Endothelial cell of umbilical vein (primary cell): ENCODE results near the gene PRICKLE3. TPM values are rescaled to one million over a fixed set of nuclear protein-coding genes. Genes with fewer than 3 reads are reported as not detected.

Experiments used
- BruUV-seq: library from RNA; stranded (reverse); fragments of 400-500 nt; replicated peaks from 2 replicates; lab custom pipeline; 2021; lab: Mats Ljungman, UMichigan
- CTCF ChIA-PET: fragments of 300-600, 350-600 bp; sonication (Branson Sonifier 250); formaldehyde crosslinking; loops from one replicate; lab custom pipeline; 2021; ENCODE audit warnings: antibody characterized with exemption, inconsistent platforms; lab: Charles Lee
- POLR2A ChIA-PET: fragments of 300-600, 350-600 bp; sonication (Branson Sonifier 250); formaldehyde crosslinking; loops from one replicate; lab custom pipeline; 2021; ENCODE audit warnings: antibody characterized with exemption, inconsistent platforms; lab: Charles Lee
- DNase-seq: peaks from one replicate; pipeline ENCODE4 v3.0.0-alpha.2; 2011; ENCODE audit warnings: low read depth, low spot score
- FAIRE-seq: peaks from 2 replicates; lab custom pipeline; 2011; peaks lifted over from hg19 to GRCh38; lab: Jason Lieb, UNC
- H2AFZ ChIP-seq: 2 replicates; pipeline ENCODE4 v1.6.0; 2012; ENCODE audit warnings: low read depth, low read length, control low read depth, inconsistent platforms
- H3K27ac ChIP-seq: 2 replicates; pipeline ENCODE4 v1.5.1; 2011; ENCODE audit warnings: low read depth, mild to moderate bottlenecking, control low read depth, low read length, moderate library complexity; ENCODE audit not compliant: insufficient read depth
- H3K27me3 ChIP-seq, 2 experiments: 2 replicates each; pipeline versions ENCODE4 v1.6.0 to v1.6.1; 2011; ENCODE audit warnings: low read length in 2 of 2, mixed read lengths in 1 of 2; ENCODE audit not compliant: control insufficient read depth in 2 of 2, insufficient read depth in 2 of 2
- H3K36me3 ChIP-seq, 2 experiments: 2 replicates in 1 of 2; 3 replicates in 1 of 2; pipeline ENCODE4 v1.5.1; 2011; ENCODE audit warnings: low read length in 2 of 2, mild to moderate bottlenecking in 1 of 2, moderate library complexity in 1 of 2; ENCODE audit not compliant: control insufficient read depth in 2 of 2, insufficient read depth in 2 of 2; ENCODE audit errors: extremely low read depth in 1 of 2
- H3K4me1 ChIP-seq: 3 replicates; pipeline ENCODE4 v1.5.1; 2011; ENCODE audit warnings: mild to moderate bottlenecking, low read length; ENCODE audit not compliant: control insufficient read depth, insufficient read depth; ENCODE audit errors: extremely low read depth
- H3K4me2 ChIP-seq: 2 replicates; pipeline ENCODE4 v1.6.1; 2011; ENCODE audit warnings: low read length, control low read depth, mixed read lengths; ENCODE audit not compliant: insufficient read depth
- H3K4me3 ChIP-seq, 3 experiments: fragments of 200-600 bp in 1 of 3; sonication (generic), shearing (Covaris generic) in 1 of 3; replicated peaks in 1 of 3; 2 replicates each; pipeline ENCODE4 v1.5.1; 2011 to 2016; ENCODE audit warnings: control low read depth in 3 of 3, low read length in 3 of 3, mild to moderate bottlenecking in 2 of 3, inconsistent platforms in 1 of 3, low read depth in 1 of 3, moderate library complexity in 1 of 3; ENCODE audit not compliant: insufficient read depth in 1 of 3
- H3K79me2 ChIP-seq: 2 replicates; pipeline ENCODE4 v1.6.0; 2012; ENCODE audit warnings: low read length, inconsistent platforms; ENCODE audit not compliant: control insufficient read depth, insufficient read depth
- H3K9ac ChIP-seq: replicated peaks from 2 replicates; pipeline ENCODE3; 2011; ENCODE audit warnings: low read length, control low read depth; ENCODE audit not compliant: insufficient read depth; ENCODE audit errors: extremely low read depth
- H3K9me1 ChIP-seq: replicated peaks from 3 replicates; pipeline ENCODE4 v1.6.0; 2011; ENCODE audit warnings: mild to moderate bottlenecking, low read length; ENCODE audit not compliant: control insufficient read depth, insufficient read depth; ENCODE audit errors: extremely low read depth
- H3K9me3 ChIP-seq: replicated peaks from 2 replicates; pipeline ENCODE4 v1.5.1; 2012; ENCODE audit warnings: low read length, inconsistent platforms; ENCODE audit not compliant: control insufficient read depth, insufficient read depth
- H4K20me1 ChIP-seq: replicated peaks from 2 replicates; pipeline ENCODE3; 2011; ENCODE audit warnings: mild to moderate bottlenecking, low read length; ENCODE audit not compliant: control insufficient read depth, insufficient read depth; ENCODE audit errors: extremely low read depth
- CTCF ChIP-seq, 2 donors: IDR thresholded peaks; 1 replicate in 1 of 2; 2 replicates in 1 of 2; pipeline ENCODE4 v1.5.1; 2011; ENCODE audit warnings: low read length in 2 of 2, mild to moderate bottlenecking in 2 of 2, moderate library complexity in 2 of 2, control low read depth in 1 of 2, inconsistent platforms in 1 of 2, low read depth in 1 of 2; ENCODE audit not compliant: insufficient read depth in 1 of 2; ENCODE audit errors: extremely low read depth in 1 of 2
- EZH2 ChIP-seq: IDR thresholded peaks from 2 replicates; pipeline ENCODE4 v1.6.1; 2012; ENCODE audit warnings: borderline replicate concordance, low read depth, mild to moderate bottlenecking, moderate library complexity, low read length, inconsistent platforms; ENCODE audit not compliant: severe bottlenecking
- FOS ChIP-seq: IDR thresholded peaks from 2 replicates; pipeline ENCODE4 v1.6.1; 2011; ENCODE audit warnings: mild to moderate bottlenecking, low read length, moderate library complexity, borderline replicate concordance; ENCODE audit not compliant: insufficient read depth
- GATA2 ChIP-seq: IDR thresholded peaks from 2 replicates; pipeline ENCODE4 v1.7.0; 2011; ENCODE audit warnings: low read depth, mild to moderate bottlenecking, moderate library complexity, mixed read lengths, low read length; ENCODE audit not compliant: insufficient read length, insufficient read depth
- JUN ChIP-seq: IDR thresholded peaks from 2 replicates; pipeline ENCODE4 v1.6.1; 2011; ENCODE audit warnings: borderline replicate concordance, low read depth; ENCODE audit not compliant: insufficient read length, insufficient read depth
- MYC ChIP-seq: IDR thresholded peaks from one replicate; pipeline ENCODE4 v1.6.1; 2011; ENCODE audit warnings: mild to moderate bottlenecking, low read depth, low read length
- POLR2A ChIP-seq: IDR thresholded peaks from 2 replicates; pipeline ENCODE4 v1.6.1; 2012; ENCODE audit warnings: low read depth, mild to moderate bottlenecking, control low read depth, low read length
- POLR2AphosphoS5 ChIP-seq: IDR thresholded peaks from 2 replicates; pipeline ENCODE4 v1.6.1; 2012; ENCODE audit warnings: low read depth, mild to moderate bottlenecking, control low read depth, low read length, moderate library complexity; ENCODE audit not compliant: insufficient read depth
- dilution Hi-C: fragments of 300-500 bp; cut with MboI; formaldehyde crosslinking; loops from one replicate; pipeline ENCODE4 v1.15.0; 2019; ENCODE audit warnings: low sequenced_read_pairs; ENCODE audit not compliant: extremely low pct_ligation_motif_present
- intact Hi-C: fragments of 100-400 bp; cut with micrococcal nuclease; formaldehyde crosslinking; loops from one replicate; pipeline ENCODE4 v1.10.0; 2022
- polyA plus RNA-seq, 4 experiments: library from polyadenylated mRNA; depleted of rRNA in 3 of 4; stranded (reverse) in 3 of 4; unstranded in 1 of 4; fragments of >200 nt; gene quantifications; 2 replicates each; pipeline versions ENCODE4 v1.2.1 to v1.2.3, GENCODE V29; 2011 to 2012; ENCODE audit warnings: missing spikeins in 1 of 4
- total RNA-seq: library from RNA; stranded (reverse); gene quantifications from 2 replicates; pipeline ENCODE4 v1.2.3, GENCODE V29; 2021
- TF ChIP-seq, protein P1 (sequence below): IDR thresholded peaks from 2 replicates; pipeline ENCODE4 v1.6.1; 2011; ENCODE audit not compliant: insufficient read depth, insufficient read length

Gene PRICKLE3
- total and polyA plus RNA-seq, 2 donors (not counting 3 experiments of a cell fraction or from before 2014, with no cell fraction given), result 6.8 to 15.0 TPM

GRCh38 chrX:49167740-49168108 lies 18.4 kb downstream of the PRICKLE3 start:
- intact Hi-C loops, result loop anchor here (1.0 to 2.0 kb wide), 2 partner anchors 24 to 89 kb away; partner anchors contain the start of gene WDR45
- no peak for FAIRE-seq
- no peaks in the 10 kb centered on the region for H3K9me3 ChIP-seq
- CTCF ChIA-PET, result interaction anchor here (1.0 to 3.6 kb wide), 2 partner anchors 9 to 12 kb away, joined by 3 to 16 read pairs; no protein-coding TSS in a partner anchor
- DNase-seq, result no peak
- no peak overlapping the region for H2AFZ ChIP-seq
- BruUV-seq, result TSS peak; percentile 10
- no peaks in the 10 kb centered on the region for H3K36me3 ChIP-seq
- H3K9me1 ChIP-seq, result no peaks in the 10 kb centered on the region
- peak overlapping the region; percentile 89 for H3K27ac ChIP-seq
- peaks cover 8% of the 10 kb centered on the region for H3K79me2 ChIP-seq
- H3K4me3 ChIP-seq, result peak overlapping the region in 1 of 3 experiments; percentile 40
- no peaks in the 10 kb centered on the region for H4K20me1 ChIP-seq
- H3K9ac ChIP-seq, result peak overlapping the region; percentile 72
- POLR2A ChIA-PET, result interaction anchor here (1.9 kb wide), 1 partner anchor 23 kb away, joined by 7 read pairs; no protein-coding TSS in a partner anchor
- no peaks in the 10 kb centered on the region for H3K27me3 ChIP-seq
- TF ChIP-seq JUN, result no peak
- TF ChIP-seq POLR2A, result no peak
- TF ChIP-seq POLR2AphosphoS5, result no peak
- TF ChIP-seq EZH2, result no peak
- TF ChIP-seq MYC, result no peak
- no peak for TF ChIP-seq FOS
- TF ChIP-seq, protein P1, sequence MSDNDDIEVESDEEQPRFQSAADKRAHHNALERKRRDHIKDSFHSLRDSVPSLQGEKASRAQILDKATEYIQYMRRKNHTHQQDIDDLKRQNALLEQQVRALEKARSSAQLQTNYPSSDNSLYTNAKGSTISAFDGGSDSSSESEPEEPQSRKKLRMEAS, result no peak
- TF ChIP-seq CTCF (IDR thresholded peaks at IDR 0.05; ENCODE audit: extremely low read depth in 1 of 2, insufficient read depth in 1 of 2, low read depth in 1 of 2, low read length in 2 of 2), result no peak
- TF ChIP-seq GATA2, result no peak
- H3K4me1 ChIP-seq, result peaks cover 23% of the 10 kb centered on the region
- H3K4me2 ChIP-seq, result peak overlapping the region; percentile 43
- dilution Hi-C loops, result no loop called here
